HG03175 (cell line): ENCODE data around the gene PRR36.
"Not testable (repeated sequence)": the region's sequence is repeated elsewhere in the genome, so short reads cannot be mapped to it uniquely, and the experiment has no call there.

ENCODE experiments used
- ATAC-seq: cut with Tn5 transposase; IDR thresholded peaks from one replicate; pipeline ENCODE4 v1.9.1; 2021; ENCODE audit warnings: mild to moderate bottlenecking, moderate library complexity; ENCODE audit not compliant: unreplicated experiment

Gene PRR36

DNA sequence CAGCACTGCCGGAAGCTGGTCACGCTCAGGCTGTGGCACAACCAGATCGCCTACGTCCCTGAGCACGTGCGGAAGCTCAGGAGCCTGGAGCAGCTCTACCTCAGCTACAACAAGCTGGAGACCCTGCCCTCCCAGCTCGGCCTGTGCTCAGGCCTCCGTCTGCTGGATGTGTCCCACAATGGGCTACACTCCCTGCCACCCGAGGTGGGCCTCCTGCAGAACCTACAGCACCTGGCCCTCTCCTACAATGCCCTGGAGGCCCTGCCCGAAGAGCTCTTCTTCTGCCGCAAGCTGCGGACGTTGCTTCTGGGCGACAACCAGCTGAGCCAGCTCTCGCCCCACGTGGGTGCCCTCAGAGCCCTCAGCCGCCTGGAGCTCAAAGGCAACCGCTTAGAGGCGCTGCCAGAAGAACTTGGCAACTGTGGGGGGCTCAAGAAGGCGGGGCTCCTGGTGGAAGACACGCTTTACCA, 26.2 kb upstream of the PRR36 start:
- ATAC-seq = no peak

DNA sequence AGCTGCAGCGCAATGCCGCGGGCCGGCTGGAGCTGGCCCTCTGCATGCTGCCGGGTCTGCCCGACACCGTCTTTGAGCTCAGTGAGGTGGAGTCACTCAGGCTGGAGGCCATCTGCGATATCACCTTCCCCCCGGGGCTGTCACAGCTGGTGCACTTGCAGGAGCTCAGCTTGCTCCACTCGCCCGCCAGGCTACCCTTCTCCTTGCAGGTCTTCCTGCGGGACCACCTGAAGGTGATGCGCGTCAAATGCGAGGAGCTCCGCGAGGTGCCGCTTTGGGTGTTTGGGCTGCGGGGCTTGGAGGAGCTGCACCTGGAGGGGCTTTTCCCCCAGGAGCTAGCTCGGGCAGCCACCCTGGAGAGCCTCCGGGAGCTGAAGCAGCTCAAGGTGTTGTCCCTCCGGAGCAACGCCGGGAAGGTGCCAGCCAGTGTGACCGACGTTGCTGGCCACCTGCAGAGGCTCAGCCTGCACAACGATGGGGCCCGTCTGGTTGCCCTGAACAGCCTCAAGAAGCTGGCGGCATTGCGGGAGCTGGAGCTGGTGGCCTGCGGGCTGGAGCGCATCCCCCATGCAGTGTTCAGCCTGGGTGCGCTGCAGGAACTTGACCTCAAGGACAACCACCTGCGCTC, 25.7 kb upstream of the PRR36 start:
- ATAC-seq = no peak

DNA sequence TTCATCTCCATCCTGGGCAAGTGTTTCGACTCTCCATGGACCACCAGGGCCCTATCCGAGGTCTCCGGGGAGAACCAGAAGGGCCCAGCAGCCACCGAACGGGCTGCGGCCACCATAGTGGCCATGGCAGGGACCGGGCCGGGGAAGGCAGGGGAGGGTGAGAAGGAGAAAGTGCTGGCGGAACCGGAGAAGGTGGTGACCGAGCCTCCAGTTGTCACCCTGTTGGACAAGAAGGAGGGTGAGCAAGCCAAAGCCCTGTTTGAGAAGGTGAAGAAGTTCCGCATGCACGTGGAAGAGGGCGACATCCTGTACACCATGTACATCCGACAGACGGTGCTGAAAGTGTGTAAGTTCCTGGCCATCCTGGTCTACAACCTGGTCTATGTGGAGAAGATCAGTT, 24.8 kb upstream of the PRR36 start:
- no peak for ATAC-seq

- no peak for ATAC-seq
Observed at GRCh38 chr19:7897292-7897691, 23.1 kb upstream of the PRR36 start.

GRCh38 chr19:7895565-7895964, 21.4 kb upstream of the PRR36 start:
- no peak for ATAC-seq

DNA sequence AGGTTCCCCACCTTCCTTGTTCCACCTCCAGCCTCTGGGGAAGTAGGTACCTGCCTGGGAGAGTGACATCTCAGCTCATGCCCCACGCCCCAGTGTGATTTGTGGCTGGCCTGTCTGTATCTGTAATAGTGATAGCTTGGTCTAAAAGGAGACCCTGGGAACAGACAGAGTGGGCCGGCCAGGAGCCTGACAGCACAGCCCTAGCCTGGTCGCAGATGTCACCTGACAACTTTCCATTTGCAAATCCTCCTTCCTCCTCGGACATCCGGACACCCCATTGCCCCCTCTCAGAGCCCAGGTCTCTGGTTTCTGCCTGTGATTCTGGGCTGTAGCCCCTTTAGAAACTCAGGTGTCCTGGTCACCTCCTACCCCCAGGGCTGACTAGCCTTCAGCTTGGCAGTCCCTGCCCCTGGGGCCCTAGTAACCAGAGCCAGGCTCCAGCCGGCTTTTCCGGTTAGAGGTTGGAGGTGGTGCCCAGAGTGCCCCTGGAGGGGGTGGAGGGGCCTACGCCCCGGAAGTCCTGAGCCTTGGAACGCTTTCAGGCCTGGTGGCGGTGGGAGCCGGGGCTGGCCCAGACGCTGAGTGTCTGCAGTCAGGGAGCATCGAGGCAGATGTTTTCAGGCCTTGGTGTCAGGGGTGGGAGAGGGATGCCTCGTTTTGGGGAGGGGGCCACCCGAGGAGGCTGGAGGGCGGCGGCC, 20.6 kb upstream of the PRR36 start:
- no peak for ATAC-seq

DNA sequence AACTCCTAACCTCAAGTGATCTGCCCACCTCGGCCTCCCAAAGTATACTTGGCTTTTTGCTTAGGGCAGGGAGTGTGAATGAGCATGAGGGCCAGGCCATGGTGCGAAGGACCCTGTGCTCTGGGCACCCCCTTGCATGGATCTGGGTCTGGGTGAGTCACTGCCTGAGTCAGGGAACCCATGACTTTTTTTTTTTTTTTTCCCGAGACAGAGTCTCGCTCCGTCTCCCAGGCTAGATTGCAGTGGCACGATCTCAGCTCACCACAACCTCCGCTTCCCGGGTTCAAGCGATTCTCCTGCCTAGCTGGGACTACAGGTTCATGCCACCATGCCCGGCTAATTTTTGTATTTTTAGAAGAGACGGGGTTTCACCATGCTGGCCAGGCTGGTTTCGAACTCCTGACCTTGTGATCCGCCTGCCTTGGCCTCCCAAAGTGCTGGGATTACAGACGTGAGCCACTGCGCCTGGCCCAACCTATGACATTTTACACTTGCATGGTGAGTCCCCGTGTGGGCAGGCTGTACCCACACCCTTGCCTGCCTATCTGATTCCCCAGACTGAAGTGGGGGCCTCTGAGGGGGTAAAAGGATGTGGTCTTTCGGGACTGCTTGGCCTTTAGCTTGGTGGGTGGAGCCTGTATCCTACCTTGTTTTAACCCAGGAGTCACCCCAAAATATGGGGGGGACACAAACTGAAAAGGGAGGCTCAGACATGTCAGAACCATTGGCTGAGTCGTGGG, 19.3 kb upstream of the PRR36 start:
- not testable (repeated sequence) for ATAC-seq

DNA sequence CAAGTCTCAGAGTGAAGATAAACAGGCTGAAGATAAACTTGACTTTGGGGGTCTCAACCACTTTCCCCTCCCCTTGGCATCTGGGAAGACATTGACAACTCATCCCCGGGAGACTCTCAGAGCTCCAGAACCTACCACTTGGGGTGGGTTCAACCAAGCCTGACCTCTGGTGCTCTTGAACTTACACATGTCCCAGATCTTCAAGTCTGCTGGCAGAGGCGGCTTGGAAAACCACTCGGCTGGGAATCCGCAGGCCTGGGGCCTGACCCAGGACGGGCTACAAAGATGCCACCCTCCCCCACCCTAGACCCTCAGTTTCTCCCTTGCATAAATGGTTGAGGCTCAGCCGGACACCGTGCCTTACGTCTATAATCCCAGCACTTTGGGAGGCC, 14.6 kb upstream of the PRR36 start:
- no peak for ATAC-seq

DNA sequence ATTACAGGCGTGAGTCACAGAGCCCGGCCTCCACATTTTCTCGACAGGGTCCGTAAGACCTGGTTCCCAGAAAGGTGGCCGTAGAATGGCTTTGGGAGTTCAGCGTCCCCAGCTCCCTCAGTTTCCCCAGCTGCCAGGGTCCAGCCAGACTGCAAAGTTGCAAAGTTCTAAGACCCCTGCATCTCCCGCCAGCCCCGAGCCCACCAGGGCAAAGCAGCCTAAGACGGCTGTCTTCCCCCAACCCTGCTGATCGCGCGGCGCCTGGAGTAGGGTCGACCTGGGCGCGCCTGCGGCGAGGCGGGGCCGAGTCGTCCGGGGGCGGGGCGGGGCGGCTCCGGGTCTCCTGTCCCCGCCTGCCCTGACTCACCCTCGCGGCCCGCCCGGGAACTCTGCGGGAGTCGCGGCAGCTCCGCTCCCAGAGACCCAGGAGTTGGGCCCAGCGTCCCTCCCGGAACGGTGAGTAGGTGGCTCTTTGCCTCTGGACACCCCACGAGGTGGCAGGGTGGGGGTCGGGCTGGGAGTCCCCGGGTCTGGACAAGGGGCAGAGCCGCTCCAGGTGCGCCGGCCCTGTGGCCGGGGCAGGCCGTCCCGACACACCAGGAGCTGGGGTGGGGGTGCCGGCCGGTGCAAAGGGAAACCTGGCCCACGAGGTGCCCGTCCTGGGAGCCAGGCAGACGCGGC, 14.1 kb upstream of the PRR36 start, which contains the start of gene LRRC8E:
Gene LRRC8E (plus strand): TSS at position 366 of the 681 bp plus-strand sequence. CDS start 7,094 bp downstream, outside the sequence.
- no peak for ATAC-seq

DNA sequence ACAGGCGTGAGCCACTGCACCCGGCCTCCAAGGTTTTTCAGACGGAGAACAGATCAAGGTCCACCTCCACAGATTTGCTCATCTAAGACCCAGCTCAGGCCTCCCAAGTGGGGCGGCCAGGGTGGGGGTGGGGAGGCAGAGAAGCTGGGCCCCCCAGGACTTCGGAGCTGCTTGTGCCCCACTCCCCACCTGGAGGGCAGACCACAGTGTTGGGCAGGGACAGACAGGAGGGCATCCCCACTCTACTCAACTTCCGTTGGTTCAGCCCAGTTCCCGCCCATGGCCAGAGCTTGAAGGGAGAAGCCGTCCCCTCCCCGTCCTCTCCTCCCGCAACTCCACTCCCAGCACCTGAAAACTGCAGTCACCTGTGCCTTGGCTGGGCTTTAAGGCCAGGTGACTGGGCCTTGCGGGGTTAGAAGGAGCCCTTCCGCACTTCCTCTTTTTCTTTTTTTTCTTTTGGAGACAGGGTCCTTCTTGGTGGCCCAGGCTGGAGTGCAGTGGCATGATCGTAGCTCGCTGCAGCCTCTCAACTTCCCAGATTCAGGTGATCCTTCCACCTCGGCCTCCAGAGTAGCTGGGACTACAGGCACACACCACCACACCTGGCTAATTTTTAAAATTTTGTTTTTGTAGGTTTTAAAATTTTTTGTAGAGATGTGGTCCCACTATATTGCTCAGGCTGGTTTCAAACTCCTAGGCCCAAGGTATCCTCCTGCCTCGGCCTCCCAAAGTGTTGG, 13.4 kb upstream of the PRR36 start:
- ATAC-seq = no peak

- ATAC-seq = no peak
Observed at GRCh38 chr19:7885818-7886217, 11.6 kb upstream of the PRR36 start.

DNA sequence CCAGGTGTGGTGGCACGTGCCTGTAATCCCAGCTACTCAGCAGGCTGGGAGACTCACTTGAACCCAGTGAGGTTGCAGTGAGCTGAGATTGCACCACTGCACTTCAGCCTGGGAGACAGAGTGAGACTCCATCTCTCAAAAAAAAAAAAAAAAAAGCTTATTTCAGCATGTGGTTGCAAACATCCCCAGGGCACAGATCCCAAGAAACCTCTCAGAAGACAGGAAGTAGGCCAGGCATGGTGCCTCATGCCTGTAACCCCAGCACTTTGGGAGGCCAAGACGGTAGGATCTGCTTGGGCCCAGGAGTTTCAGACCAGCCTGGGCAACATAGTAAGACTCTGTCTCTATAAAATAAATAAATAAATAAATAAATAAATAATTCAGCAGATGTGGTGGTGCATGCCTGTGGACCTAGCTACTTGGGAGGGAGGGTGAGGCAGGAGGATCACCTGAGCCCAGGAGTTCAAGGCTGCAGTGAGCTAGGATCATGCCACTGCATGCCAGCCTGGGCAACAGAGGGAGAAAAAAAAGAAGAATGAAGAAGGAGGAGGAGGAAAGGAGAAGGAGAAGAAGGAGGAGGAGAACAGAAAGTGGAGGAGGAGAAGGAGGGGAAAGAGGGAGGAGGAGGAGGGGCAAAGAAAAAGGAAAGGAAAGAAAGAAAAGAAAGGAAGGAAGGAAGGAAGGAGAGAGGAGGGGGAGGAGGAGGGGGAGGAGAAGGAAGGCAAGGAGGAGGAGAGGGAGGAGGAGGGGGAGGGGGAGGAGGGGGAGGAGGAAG, 9.8 kb upstream of the PRR36 start:
- no peak for ATAC-seq

DNA sequence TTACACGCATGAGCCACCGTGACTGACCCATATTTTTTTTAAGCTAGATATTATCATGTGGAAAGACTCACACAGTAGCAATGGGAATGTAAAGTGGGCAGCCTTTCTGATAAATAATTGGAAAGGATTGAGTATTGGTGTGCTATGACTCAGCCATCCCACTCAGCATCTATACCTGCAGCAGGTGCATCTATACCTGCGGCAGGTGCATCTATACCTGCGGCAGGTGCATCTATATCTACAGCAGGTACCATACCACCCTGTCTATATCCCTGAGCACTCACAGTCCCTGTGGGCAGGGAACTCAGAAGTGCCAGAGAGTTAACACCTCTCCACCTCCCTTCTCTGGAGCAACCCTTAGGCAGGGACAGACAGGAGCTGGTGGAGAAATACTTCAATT, 8.9 kb upstream of the PRR36 start:
- no peak for ATAC-seq

DNA sequence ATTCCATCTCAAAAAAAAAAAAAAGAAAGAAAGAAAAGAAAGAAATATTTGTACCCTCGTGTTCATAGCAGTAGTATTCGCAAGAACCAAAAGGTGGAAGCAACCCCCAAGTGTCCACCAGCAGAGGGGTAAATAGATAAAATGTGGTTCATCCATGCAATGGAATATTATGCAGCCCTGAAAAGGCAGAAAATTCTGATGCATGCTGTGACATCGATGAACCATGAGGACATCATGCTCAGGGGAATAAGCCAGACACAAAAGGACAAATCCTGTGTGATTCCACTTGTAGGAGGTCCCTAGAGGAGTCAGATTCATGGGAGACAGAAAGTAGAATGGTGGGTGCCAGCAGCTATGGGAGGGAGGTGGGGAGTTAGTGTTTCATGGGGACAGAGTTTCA, 7.7 kb upstream of the PRR36 start:
- no peak for ATAC-seq

GRCh38 chr19:7879836-7880235, 5.6 kb upstream of the PRR36 start:
- ATAC-seq = no peak

DNA sequence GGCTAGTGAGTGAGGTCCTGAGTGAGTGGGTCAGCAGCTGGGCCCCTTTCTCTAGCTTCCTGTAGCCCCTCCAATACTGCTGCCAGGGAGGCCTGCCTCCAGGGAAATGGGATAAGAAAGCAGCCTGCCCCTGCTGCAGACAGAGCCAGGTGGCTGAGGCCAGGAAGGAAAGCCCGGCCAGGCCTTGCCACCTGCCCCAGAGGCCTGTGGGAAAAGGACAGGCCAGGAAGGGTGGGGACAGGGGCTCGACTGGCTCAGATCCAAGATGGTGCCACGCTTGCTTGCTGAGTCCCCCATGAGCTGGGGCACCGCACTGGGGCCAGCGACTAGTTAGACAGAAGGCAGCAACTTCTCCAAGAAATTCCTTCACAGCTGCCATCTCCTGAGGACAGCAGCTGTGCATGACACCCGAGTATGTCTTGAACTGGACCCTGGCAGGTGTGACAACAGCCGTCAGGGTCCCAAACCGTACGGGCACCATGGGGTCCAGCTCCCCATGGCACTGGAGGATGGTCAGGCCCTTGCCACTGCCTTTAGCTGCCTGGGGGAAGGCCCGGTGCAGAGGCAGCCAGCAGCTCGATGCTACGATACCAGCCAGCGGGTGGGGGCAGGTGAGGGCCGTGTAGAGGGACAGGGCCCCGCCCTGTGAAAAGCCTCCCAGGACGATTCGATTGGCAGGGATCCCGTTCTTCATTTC, 5.1 kb upstream of the PRR36 start:
- ATAC-seq = no peak

DNA sequence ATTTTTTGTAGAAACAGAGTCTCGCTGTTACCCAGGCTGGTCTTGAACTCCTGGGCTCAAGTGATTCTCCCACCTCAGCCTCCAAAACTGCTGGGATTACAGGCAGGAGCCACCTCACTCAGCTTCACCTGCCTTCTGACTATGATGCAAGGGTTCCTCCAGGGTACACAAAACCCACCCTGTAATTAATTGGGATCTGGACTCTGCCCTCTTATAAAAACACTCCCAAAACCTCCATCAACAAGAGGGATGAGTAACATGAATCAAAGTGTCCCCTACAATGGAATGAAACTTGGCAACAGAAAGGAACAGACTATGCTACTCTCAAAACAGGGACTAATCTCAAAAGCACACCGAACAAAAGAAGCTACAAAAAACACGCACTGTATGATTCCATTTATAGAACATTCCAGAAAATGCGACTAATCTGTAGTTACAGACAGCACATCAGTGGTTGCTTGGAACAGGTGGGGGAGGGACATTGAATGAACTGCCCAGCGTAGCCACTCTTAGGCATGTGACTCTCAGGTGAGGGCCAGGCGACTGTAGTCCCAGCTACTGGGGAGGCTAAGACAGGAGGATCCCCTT, 3.2 kb upstream of the PRR36 start:
- no peak for ATAC-seq

DNA sequence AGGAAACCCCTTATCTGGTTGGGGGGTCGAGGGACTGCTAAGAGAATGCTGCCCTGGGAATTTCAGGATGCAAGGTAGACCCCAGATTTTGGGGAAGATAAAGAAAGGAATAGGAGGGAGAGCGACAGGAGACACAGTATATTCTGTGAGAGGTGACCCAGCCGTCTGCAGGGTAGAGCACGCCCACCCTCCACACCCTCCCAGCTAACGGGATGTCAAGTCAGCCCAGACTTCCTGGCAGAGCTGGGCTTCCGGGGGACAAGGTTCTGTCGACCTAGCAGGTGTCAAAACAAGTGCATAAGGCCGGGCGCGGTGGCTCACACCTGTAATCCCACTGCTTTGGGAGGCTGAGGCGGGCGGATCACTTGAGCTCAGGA, 695 bp upstream of the PRR36 start:
- ATAC-seq = no peak
